Parathyroid adenoma (tissue), 2 donors: ENCODE measurements around the gene PPIL4.

Experiments used
- H2AFZ ChIP-seq: fragments of 300-600 bp; sonication (generic); one replicate; pipeline ENCODE4 v1.7.0; 2017; ENCODE audit warnings: antibody characterized with exemption, mild to moderate bottlenecking
- H3K27ac ChIP-seq: fragments of 300-600 bp; sonication (generic); one replicate; pipeline ENCODE4 v1.7.0; 2017
- H3K27me3 ChIP-seq: fragments of 300-600 bp; sonication (generic); one replicate; pipeline ENCODE4 v1.7.0; 2017; ENCODE audit warnings: low read length; ENCODE audit not compliant: control insufficient read depth, insufficient read depth
- H3K36me3 ChIP-seq: fragments of 300-600 bp; sonication (generic); one replicate; pipeline ENCODE4 v1.7.0; 2017; ENCODE audit warnings: low read length; ENCODE audit not compliant: control insufficient read depth, insufficient read depth
- H3K4me1 ChIP-seq: fragments of 300-600 bp; sonication (generic); one replicate; pipeline ENCODE4 v1.7.0; 2017; ENCODE audit warnings: control low read depth
- H3K4me2 ChIP-seq: fragments of 300-600 bp; sonication (generic); one replicate; pipeline ENCODE4 v1.7.0; 2017; ENCODE audit warnings: low read length
- H3K4me3 ChIP-seq: fragments of 300-600 bp; sonication (generic); one replicate; pipeline ENCODE4 v1.7.0; 2017; ENCODE audit warnings: low read depth, low read length
- H3K79me2 ChIP-seq: fragments of 300-600 bp; sonication (generic); one replicate; pipeline ENCODE4 v1.7.0; 2017; ENCODE audit warnings: control low read depth
- H3K9ac ChIP-seq: fragments of 300-600 bp; sonication (generic); one replicate; pipeline ENCODE4 v1.7.0; 2017; ENCODE audit warnings: mild to moderate bottlenecking
- H3K9me3 ChIP-seq: fragments of 300-600 bp; sonication (generic); one replicate; pipeline ENCODE4 v1.7.0; 2017; ENCODE audit warnings: low read length; ENCODE audit not compliant: control insufficient read depth
- CTCF ChIP-seq: fragments of 300-600 bp; sonication (generic); IDR thresholded peaks from one replicate; pipeline ENCODE4 v1.7.0; 2017; ENCODE audit warnings: antibody characterized with exemption, mild to moderate bottlenecking
- donor health status: primary hyperparathyroidism.

Gene PPIL4

DNA sequence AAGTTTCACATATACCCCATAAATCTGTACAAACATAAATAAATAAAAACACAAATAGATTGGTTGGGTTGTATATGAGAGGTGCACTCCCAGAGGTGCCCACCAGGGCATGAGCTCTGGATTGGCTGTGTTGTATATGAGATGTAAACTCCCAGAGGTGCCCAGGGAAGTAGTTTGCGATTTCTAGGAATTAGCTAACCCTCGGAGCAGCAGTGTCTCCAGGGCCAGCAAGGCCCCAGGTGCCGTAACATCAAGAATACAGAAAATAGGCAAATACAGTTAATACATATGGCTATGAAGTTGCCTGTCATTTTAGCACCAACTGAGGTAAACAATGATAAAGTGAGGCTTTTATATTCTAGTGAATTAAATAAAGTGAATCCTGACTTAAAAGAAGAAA lies 14.9 kb upstream of the PPIL4 start:
- Histone ChIP-seq H3K4me3 (no peak overlapping the region), H3K9me3 (no peaks in the 10 kb centered on the region), H3K36me3 (no peaks in the 10 kb centered on the region), H3K4me2 (no peak overlapping the region), H3K9ac (no peak overlapping the region), H3K27me3 (no peaks in the 10 kb centered on the region), H3K79me2 (no peaks in the 10 kb centered on the region), H2AFZ (peak overlapping the region; percentile 17), H3K27ac (no peak overlapping the region), H3K4me1 (no peaks in the 10 kb centered on the region)
- TF ChIP-seq CTCF = peak; percentile 37

- Histone ChIP-seq H3K27ac (no peak overlapping the region), H3K27me3 (no peaks in the 10 kb centered on the region), H3K79me2 (no peaks in the 10 kb centered on the region), H3K4me2 (no peak overlapping the region), H3K4me3 (no peak overlapping the region), H3K36me3 (no peaks in the 10 kb centered on the region), H3K4me1 (no peaks in the 10 kb centered on the region), H3K9ac (no peak overlapping the region), H3K9me3 (no peaks in the 10 kb centered on the region), H2AFZ (no peak overlapping the region)
- TF ChIP-seq CTCF = no peak
Measured at GRCh38 chr6:149559389-149559788, 13.5 kb upstream of the PPIL4 start.

DNA sequence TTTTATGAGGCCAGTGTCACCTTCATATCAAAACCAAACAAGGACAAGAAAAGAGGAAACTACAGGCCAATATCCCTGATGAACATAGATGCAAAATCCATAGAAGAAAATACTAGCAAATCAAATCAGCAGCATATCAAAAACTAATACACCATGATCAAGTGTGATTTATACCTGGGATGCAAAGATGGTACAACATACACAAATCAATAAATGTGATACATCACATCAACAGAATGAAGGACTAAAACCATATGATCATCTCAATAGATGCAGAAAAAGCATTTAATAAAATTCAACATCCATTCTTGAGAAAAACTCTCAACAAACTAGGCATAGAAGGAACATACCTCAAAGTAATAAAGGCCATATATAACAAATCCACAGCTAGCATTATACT lies 12.2 kb upstream of the PPIL4 start:
- Histone ChIP-seq H3K4me2 (no peak overlapping the region), H3K36me3 (no peaks in the 10 kb centered on the region), H3K4me1 (no peaks in the 10 kb centered on the region), H3K9ac (no peak overlapping the region), H3K4me3 (no peak overlapping the region), H3K27ac (no peak overlapping the region), H3K27me3 (no peaks in the 10 kb centered on the region), H3K9me3 (no peaks in the 10 kb centered on the region), H2AFZ (no peak overlapping the region), H3K79me2 (no peaks in the 10 kb centered on the region)
- TF ChIP-seq CTCF = no peak

- Histone ChIP-seq H3K4me3 (no peak overlapping the region), H2AFZ (no peak overlapping the region), H3K27ac (no peak overlapping the region), H3K9ac (no peak overlapping the region), H3K9me3 (no peaks in the 10 kb centered on the region), H3K4me2 (no peak overlapping the region), H3K36me3 (no peaks in the 10 kb centered on the region), H3K27me3 (no peaks in the 10 kb centered on the region), H3K79me2 (no peaks in the 10 kb centered on the region), H3K4me1 (no peaks in the 10 kb centered on the region)
- TF ChIP-seq CTCF = no peak
Measured at GRCh38 chr6:149551920-149552319, 6.1 kb upstream of the PPIL4 start.

DNA sequence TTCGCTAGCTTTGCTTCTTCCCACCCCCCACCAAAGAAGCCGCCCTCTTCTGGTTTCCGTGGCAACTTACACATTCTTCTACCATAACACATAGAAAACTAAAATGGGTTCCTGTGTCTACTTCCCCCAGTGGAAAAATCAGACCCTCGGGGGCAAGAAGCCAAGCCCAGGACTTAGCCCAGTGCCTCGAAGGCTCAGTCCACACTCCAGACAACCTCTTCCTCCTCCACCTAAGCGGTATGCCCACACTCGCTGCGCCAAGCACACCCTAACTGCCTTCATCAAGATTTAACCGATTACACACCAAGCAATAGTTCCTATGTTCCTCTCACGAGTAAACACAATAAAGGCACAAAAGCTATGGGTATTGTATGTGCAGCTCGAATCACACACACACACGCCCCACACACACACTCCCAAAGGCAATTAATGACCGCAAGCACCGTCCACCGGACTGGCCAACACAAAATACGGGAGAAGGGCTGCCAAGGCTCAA lies 537 bp downstream of the PPIL4 start:
- Histone ChIP-seq H3K36me3 (no peaks in the 10 kb centered on the region), H3K4me1 (no peaks in the 10 kb centered on the region), H3K4me3 (peak overlapping the region; percentile 99), H2AFZ (peak overlapping the region; percentile 98), H3K4me2 (peak overlapping the region; percentile 88), H3K9ac (peak overlapping the region; percentile 82), H3K9me3 (no peaks in the 10 kb centered on the region), H3K79me2 (peaks cover 23% of the 10 kb centered on the region), H3K27ac (peak overlapping the region; percentile 90), H3K27me3 (no peaks in the 10 kb centered on the region)
- TF ChIP-seq CTCF = no peak
